ENCODE results near the gene PACRG.

The PACRG gene

GRCh38 chr6:163323274-163323673 lies 595.5 kb downstream of the PACRG start:
- DNase-seq, result no peak

GRCh38 chr6:163323705-163324104 lies 595.9 kb downstream of the PACRG start:
- no peak for DNase-seq

GRCh38 chr6:163324326-163324687 lies 596.5 kb downstream of the PACRG start:
- no peak for DNase-seq

GRCh38 chr6:163324688-163325389 lies 597.1 kb downstream of the PACRG start:
- DNase-seq, result no peak

GRCh38 chr6:163325390-163325784 lies 597.6 kb downstream of the PACRG start:
- no peak for DNase-seq

GRCh38 chr6:163327165-163327880 lies 599.5 kb downstream of the PACRG start:
- no peak for DNase-seq

GRCh38 chr6:163327921-163328320 lies 600.1 kb downstream of the PACRG start:
- DNase-seq, result no peak

GRCh38 chr6:163328411-163328810 lies 600.6 kb downstream of the PACRG start:
- no peak for DNase-seq

- DNase-seq, result no peak
Measured at GRCh38 chr6:163329991-163330390, 602.2 kb downstream of the PACRG start.

GRCh38 chr6:163331245-163331644 lies 603.5 kb downstream of the PACRG start:
- DNase-seq, result no peak

- no peak for DNase-seq
Measured at GRCh38 chr6:163332575-163332974, 604.8 kb downstream of the PACRG start.

- DNase-seq, result no peak
Measured at GRCh38 chr6:163333038-163333437, 605.3 kb downstream of the PACRG start.

GRCh38 chr6:163333701-163334663 lies 606.2 kb downstream of the PACRG start:
- DNase-seq, result no peak

- no peak for DNase-seq
Measured at GRCh38 chr6:163335056-163335455, 607.3 kb downstream of the PACRG start.

- DNase-seq, result no peak
Measured at GRCh38 chr6:163335671-163336545, 608.1 kb downstream of the PACRG start.

GRCh38 chr6:163336961-163337360 lies 609.2 kb downstream of the PACRG start:
- no peak for DNase-seq

- DNase-seq, result no peak
Measured at GRCh38 chr6:163337958-163338357, 610.2 kb downstream of the PACRG start.

GRCh38 chr6:163338671-163339405 lies 611.1 kb downstream of the PACRG start:
- DNase-seq, result no peak

- no peak for DNase-seq
Measured at GRCh38 chr6:163339466-163339865, 611.7 kb downstream of the PACRG start.

- no peak for DNase-seq
Measured at GRCh38 chr6:163340201-163340887, 612.6 kb downstream of the PACRG start.

All from GF-D8 (cell line).